Measurements from ENCODE around the gene NEUROG1. TPM values are rescaled to one million over a fixed set of nuclear protein-coding genes. Genes with fewer than 3 reads are reported as not detected.
"Not testable (repeated sequence)": the region's sequence is repeated elsewhere in the genome, so short reads cannot be mapped to it uniquely, and the experiment has no call there.

NEUROG1 gene
- total RNA-seq, 2 donors from 2014 or later, result not detected

DNA sequence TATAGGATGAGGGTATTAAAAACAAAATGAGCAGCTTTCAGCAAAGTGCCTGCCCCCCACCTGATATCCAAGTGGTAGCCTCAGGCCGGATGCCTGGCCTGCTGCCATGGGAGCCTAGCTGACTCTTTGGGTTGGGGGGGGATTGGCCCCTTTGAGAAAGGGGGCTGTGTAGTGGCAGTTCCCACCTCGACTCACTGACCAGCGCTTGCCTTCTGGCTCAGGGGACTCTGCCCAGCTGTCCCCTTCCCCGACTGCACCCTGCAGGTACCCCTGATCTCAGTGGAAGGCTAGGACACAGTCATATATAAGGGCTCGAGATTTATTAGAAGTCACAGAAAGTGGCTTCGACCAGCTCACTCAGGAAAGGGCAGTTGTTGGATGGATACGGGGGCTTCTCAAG lies 1.5 kb upstream of the NEUROG1 start:
- peaks cover 15% of the 10 kb centered on the region for H3K4me1 ChIP-seq
- ATAC-seq (no peak), DNase-seq (no peak)
- H3K27me3 ChIP-seq, result peaks cover 0 to 24% of the 10 kb centered on the region in 2 donors
- WGBS, 2 donors, result 42 to 47% methylated on average over 7 of the region's 7 CpGs
- H3K36me3 ChIP-seq (replicated peaks in 1 of 2; ENCODE audit: insufficient read depth in 1 of 2, low read depth in 2 of 2), result no peaks in the 10 kb centered on the region
- TF ChIP-seq POLR2A (IDR thresholded peaks at IDR 0.05), result no peak
- TF ChIP-seq, protein P1, sequence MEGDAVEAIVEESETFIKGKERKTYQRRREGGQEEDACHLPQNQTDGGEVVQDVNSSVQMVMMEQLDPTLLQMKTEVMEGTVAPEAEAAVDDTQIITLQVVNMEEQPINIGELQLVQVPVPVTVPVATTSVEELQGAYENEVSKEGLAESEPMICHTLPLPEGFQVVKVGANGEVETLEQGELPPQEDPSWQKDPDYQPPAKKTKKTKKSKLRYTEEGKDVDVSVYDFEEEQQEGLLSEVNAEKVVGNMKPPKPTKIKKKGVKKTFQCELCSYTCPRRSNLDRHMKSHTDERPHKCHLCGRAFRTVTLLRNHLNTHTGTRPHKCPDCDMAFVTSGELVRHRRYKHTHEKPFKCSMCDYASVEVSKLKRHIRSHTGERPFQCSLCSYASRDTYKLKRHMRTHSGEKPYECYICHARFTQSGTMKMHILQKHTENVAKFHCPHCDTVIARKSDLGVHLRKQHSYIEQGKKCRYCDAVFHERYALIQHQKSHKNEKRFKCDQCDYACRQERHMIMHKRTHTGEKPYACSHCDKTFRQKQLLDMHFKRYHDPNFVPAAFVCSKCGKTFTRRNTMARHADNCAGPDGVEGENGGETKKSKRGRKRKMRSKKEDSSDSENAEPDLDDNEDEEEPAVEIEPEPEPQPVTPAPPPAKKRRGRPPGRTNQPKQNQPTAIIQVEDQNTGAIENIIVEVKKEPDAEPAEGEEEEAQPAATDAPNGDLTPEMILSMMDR (IDR thresholded peaks at IDR 0.05), result no peak
- no peak overlapping the region for H3K4me3 ChIP-seq
- no peaks in the 10 kb centered on the region for H3K9me3 ChIP-seq
- intact Hi-C loops (cut with DNase I), result no loop called here
- H3K27ac ChIP-seq, result no peak overlapping the region

DNA sequence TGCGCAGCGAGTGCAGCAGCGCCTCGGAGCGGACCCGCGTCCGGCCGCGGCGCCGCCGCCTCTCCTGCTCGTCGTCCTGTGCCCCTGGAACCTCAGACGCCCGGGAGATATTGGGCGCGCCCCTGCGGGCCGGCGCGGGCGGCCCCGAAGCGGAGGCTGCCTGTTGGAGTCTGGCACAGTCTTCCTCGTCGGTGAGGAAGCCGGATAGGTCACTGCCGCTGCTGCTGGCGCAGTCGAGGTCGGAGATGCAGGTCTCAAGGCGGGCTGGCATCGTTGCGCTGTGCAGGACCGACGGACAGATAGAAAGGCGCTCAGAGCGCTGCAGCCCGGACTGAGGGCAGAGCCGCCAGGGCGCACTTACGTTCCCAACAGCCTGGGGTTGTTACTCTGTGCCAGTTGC lies 344 bp downstream of the NEUROG1 start:
- no peaks in the 10 kb centered on the region for H3K9me3 ChIP-seq
- peaks cover 0 to 24% of the 10 kb centered on the region in 2 donors for H3K27me3 ChIP-seq
- no peak overlapping the region for H3K4me3 ChIP-seq
- DNase-seq, result no peak
- ATAC-seq, result no peak
- peaks cover 15% of the 10 kb centered on the region for H3K4me1 ChIP-seq
- TF ChIP-seq, protein P1 (IDR thresholded peaks at IDR 0.05), result no peak
- TF ChIP-seq POLR2A (IDR thresholded peaks at IDR 0.05), result no peak
- no peak overlapping the region for H3K27ac ChIP-seq
- intact Hi-C loops (cut with DNase I), result no loop called here
- H3K36me3 ChIP-seq (replicated peaks in 1 of 2; ENCODE audit: insufficient read depth in 1 of 2, low read depth in 2 of 2), result no peaks in the 10 kb centered on the region
- WGBS, 2 donors, result 1% methylated on average over 28 of the region's 44 CpGs; no CpG with 5 or more reads in 1 of the 2 donors

DNA sequence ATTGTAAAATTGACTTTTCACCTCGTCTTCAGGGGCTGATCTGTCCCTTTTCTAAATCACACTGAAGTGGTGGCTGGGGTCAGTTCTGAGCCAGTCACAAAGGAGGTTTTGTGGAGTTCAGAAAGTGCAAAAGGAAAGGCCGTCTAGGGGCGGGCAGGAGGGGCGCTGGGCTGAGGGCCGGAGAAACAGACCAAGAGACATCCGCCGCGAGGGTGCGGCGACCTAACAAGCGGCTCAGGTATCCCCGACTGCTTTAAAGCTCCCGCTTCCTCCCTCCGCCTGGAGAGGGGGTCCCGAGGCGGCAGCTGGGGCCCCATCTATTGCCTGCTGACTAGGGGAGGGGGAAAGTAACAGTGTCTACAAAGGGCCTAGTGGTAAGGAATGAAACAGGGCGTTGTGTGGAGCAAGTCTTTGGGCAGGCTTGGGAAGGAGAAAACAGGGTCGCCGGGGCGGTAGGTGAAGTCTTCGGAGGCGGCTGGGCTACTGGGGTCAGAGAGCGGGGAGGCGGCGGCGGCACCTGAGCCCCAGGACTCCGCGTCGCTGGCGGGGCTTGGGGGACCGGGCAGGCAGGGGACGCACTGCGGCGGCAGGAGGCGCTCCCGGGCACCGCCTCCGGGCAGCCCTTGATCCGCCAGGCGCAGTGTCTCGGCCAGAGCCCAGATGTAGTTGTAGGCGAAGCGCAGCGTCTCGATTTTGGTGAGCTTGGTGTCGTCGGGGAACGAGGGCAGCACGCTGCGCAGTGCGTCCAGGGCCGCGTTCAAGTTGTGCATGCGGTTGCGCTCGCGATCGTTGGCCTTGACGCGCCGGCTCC lies 950 bp downstream of the NEUROG1 start:
- ATAC-seq (no peak), DNase-seq (no peak)
- Histone ChIP-seq H3K9me3 (no peaks in the 10 kb centered on the region), H3K27ac (no peak overlapping the region), H3K4me3 (no peak overlapping the region), H3K27me3 (peaks cover 0 to 24% of the 10 kb centered on the region in 2 donors), H3K4me1 (peaks cover 15% of the 10 kb centered on the region), H3K36me3 (replicated peaks in 1 of 2; ENCODE audit: insufficient read depth in 1 of 2, low read depth in 2 of 2) (no peaks in the 10 kb centered on the region)
- intact Hi-C loops (cut with DNase I), result no loop called here
- 1% methylated on average over 25 to 51 of the region's 61 CpGs for WGBS, 2 donors
- TF ChIP-seq, protein P1 (IDR thresholded peaks at IDR 0.05), result no peak
- TF ChIP-seq POLR2A (IDR thresholded peaks at IDR 0.05), result no peak

GRCh38 chr5:135533794-135534193 lies 2.0 kb downstream of the NEUROG1 start:
- no peak overlapping the region for H3K27ac ChIP-seq
- intact Hi-C loops (cut with DNase I), result no loop called here
- DNase-seq (no peak), ATAC-seq (no peak)
- H3K27me3 ChIP-seq, result peaks cover 0 to 24% of the 10 kb centered on the region in 2 donors
- TF ChIP-seq POLR2A (IDR thresholded peaks at IDR 0.05), result no peak
- TF ChIP-seq, protein P1 (IDR thresholded peaks at IDR 0.05), result no peak
- no peaks in the 10 kb centered on the region for H3K9me3 ChIP-seq
- no peak overlapping the region for H3K4me3 ChIP-seq
- H3K36me3 ChIP-seq (replicated peaks in 1 of 2; ENCODE audit: insufficient read depth in 1 of 2, low read depth in 2 of 2), result no peaks in the 10 kb centered on the region
- 17 to 24% methylated on average over 3 of the region's 3 CpGs for WGBS, 2 donors
- peaks cover 15% of the 10 kb centered on the region for H3K4me1 ChIP-seq

GRCh38 chr5:135533334-135533733 lies 2.4 kb downstream of the NEUROG1 start:
- Histone ChIP-seq H3K36me3 (replicated peaks in 1 of 2; ENCODE audit: insufficient read depth in 1 of 2, low read depth in 2 of 2) (no peaks in the 10 kb centered on the region), H3K27ac (no peak overlapping the region), H3K9me3 (no peaks in the 10 kb centered on the region), H3K4me1 (peaks cover 15% of the 10 kb centered on the region), H3K4me3 (no peak overlapping the region), H3K27me3 (peaks cover 0 to 24% of the 10 kb centered on the region in 2 donors)
- TF ChIP-seq, protein P1 (IDR thresholded peaks at IDR 0.05), result no peak
- no peak for TF ChIP-seq POLR2A (IDR thresholded peaks at IDR 0.05)
- DNase-seq, result no peak
- 37 to 41% methylated on average over 3 of the region's 3 CpGs for WGBS, 2 donors
- no peak for ATAC-seq
- intact Hi-C loops (cut with DNase I), result no loop called here

GRCh38 chr5:135529576-135529975 lies 6.2 kb downstream of the NEUROG1 start:
- H3K27ac ChIP-seq; H3K4me1 ChIP-seq; H3K9me3 ChIP-seq; DNase-seq; ATAC-seq; H3K36me3 ChIP-seq (replicated peaks in 1 of 2; ENCODE audit: insufficient read depth in 1 of 2, low read depth in 2 of 2); H3K4me3 ChIP-seq; intact Hi-C loops (cut with DNase I): not testable (repeated sequence)
- 52 to 60% methylated on average over 5 of the region's 5 CpGs for WGBS, 2 donors
- peaks cover 0 to 12% of the 10 kb centered on the region in 2 donors for H3K27me3 ChIP-seq

Data from body of pancreas (tissue), 4 donors.